NB4 (cell line): Measurements from ENCODE around the gene SYTL2.

Experiments used
- MYC ChIP-seq: IDR thresholded peaks from 2 replicates; pipeline ENCODE4 v1.6.1; 2011; ENCODE audit warnings: low read depth, low read length
- POLR2A ChIP-seq: IDR thresholded peaks from 2 replicates; pipeline ENCODE4 v1.6.1; 2011; ENCODE audit warnings: mild to moderate bottlenecking; ENCODE audit not compliant: insufficient read length; ENCODE audit errors: extremely low read depth
- TF ChIP-seq, protein P1 (sequence below): IDR thresholded peaks from one replicate; pipeline ENCODE4 v1.5.1; 2012; ENCODE audit warnings: low read depth, low read length

- TF ChIP-seq, protein P1, sequence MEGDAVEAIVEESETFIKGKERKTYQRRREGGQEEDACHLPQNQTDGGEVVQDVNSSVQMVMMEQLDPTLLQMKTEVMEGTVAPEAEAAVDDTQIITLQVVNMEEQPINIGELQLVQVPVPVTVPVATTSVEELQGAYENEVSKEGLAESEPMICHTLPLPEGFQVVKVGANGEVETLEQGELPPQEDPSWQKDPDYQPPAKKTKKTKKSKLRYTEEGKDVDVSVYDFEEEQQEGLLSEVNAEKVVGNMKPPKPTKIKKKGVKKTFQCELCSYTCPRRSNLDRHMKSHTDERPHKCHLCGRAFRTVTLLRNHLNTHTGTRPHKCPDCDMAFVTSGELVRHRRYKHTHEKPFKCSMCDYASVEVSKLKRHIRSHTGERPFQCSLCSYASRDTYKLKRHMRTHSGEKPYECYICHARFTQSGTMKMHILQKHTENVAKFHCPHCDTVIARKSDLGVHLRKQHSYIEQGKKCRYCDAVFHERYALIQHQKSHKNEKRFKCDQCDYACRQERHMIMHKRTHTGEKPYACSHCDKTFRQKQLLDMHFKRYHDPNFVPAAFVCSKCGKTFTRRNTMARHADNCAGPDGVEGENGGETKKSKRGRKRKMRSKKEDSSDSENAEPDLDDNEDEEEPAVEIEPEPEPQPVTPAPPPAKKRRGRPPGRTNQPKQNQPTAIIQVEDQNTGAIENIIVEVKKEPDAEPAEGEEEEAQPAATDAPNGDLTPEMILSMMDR, result no peak
- TF ChIP-seq POLR2A, result no peak
- TF ChIP-seq MYC, result no peak
Measured at GRCh38 chr11:85828640-85828978, 17.7 kb upstream of the SYTL2 start.
